SK-N-SH treated with all-trans-retinoic acid at 6 μM for 48 hours (cell line): ENCODE measurements around the gene CERK.

Source experiments
- BACH2 ChIP-seq: fragments of 250-450 bp; sonication (Bioruptor Pico); IDR thresholded peaks from 2 replicates; pipeline ENCODE4 v1.9.0; 2021; ENCODE audit warnings: mild to moderate bottlenecking, borderline replicate concordance
- CREB5 ChIP-seq: fragments of 250-450 bp; sonication (Bioruptor Pico); IDR thresholded peaks from 2 replicates; pipeline ENCODE4 v1.5.1; 2020; ENCODE audit warnings: low read depth, mild to moderate bottlenecking, moderate library complexity
- CSRNP3 ChIP-seq: fragments of 250-450 bp; sonication (Bioruptor Pico); IDR thresholded peaks from 2 replicates; pipeline ENCODE4 v1.5.1; 2021; ENCODE audit warnings: mild to moderate bottlenecking, moderate library complexity
- ESRRG ChIP-seq: fragments of 250-450 bp; sonication (Bioruptor Pico); IDR thresholded peaks from 2 replicates; pipeline ENCODE4 v1.6.1; 2021; ENCODE audit warnings: mild to moderate bottlenecking
- GLIS3 ChIP-seq: fragments of 250-450 bp; sonication (Bioruptor Pico); IDR thresholded peaks from 2 replicates; pipeline ENCODE4 v1.5.0; 2020; ENCODE audit warnings: mild to moderate bottlenecking, moderate library complexity
- SNAI2 ChIP-seq: fragments of 250-450 bp; sonication (Bioruptor Pico); IDR thresholded peaks from 2 replicates; pipeline ENCODE4 v1.5.0; 2020; ENCODE audit warnings: mild to moderate bottlenecking, moderate library complexity
- TCF4 ChIP-seq: fragments of 250-450 bp; sonication (Bioruptor Pico); IDR thresholded peaks from 2 replicates; pipeline ENCODE4 v1.8.0; 2021; ENCODE audit warnings: mild to moderate bottlenecking, moderate library complexity, borderline replicate concordance
- TSHZ2 ChIP-seq: fragments of 250-450 bp; sonication (Bioruptor Pico); IDR thresholded peaks from 2 replicates; pipeline ENCODE4 v1.5.0; 2020; ENCODE audit warnings: mild to moderate bottlenecking, moderate library complexity
- ZFP3 ChIP-seq: fragments of 250-450 bp; sonication (Bioruptor Pico); IDR thresholded peaks from 2 replicates; pipeline ENCODE4 v1.5.0; 2020; ENCODE audit warnings: mild to moderate bottlenecking, moderate library complexity

GRCh38 chr22:46761017-46761416 lies 23.0 kb upstream of the CERK start:
- TF ChIP-seq CREB5 (no peak), CSRNP3 (CRISPR knock-in tag) (no peak), ZFP3 (CRISPR knock-in tag) (no peak), TCF4 (CRISPR knock-in tag) (no peak), BACH2 (CRISPR knock-in tag) (no peak), ESRRG (no peak), GLIS3 (CRISPR knock-in tag) (no peak), SNAI2 (no peak), TSHZ2 (CRISPR knock-in tag) (no peak)
